Bone marrow (tissue), 2 donors: ENCODE measurements around the gene CRIM1.

Source experiments
- DNase-seq, 2 donors: peaks; one replicate each; lab custom pipeline; 2025; lab: John Stamatoyannopoulos, UW

CRIM1 gene

DNA sequence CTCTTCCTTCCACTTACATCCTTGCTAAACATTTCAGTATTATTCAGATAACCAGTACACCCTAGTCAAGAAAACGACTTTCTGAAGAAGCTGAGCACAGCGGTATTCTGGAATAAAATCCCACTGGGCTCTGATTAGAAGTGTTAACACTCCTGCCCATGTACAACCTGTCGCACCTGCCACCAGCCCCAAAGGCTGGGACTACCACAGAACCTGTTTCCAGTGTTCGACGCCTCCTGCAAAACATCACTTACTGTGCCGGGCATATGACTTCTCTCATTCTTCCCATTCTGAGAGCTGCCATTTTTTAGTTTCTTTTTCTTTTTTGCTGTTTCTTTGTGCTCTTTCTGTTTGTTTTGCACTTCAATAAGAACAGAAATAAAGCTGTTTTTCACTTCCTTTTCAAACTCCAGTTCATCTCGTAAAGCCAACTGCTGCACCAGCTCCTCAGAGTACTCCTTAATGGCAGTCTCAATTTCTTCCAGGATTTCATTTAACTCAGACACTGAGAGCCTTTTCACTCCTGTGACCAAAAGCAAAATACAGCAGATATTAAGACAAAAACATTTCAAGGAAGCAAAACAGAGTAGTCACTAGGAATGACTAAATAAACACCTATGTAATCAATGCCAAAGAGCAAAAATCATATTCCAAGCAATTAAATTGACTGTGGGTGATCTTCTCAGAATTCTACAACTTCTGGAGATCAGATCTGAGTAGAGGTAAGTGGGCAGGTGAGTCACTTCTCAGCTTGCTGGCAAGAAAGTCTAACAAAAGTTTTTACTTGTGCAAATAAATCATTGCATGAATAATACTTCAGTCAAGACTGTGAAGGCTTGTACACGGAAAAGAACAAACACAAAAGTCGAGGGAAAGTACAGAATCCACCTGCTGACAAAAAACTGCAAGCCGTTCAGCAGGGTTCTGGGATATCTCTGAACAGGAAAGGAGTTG lies 223.0 kb downstream of the CRIM1 start:
- DNase-seq: no peak

DNA sequence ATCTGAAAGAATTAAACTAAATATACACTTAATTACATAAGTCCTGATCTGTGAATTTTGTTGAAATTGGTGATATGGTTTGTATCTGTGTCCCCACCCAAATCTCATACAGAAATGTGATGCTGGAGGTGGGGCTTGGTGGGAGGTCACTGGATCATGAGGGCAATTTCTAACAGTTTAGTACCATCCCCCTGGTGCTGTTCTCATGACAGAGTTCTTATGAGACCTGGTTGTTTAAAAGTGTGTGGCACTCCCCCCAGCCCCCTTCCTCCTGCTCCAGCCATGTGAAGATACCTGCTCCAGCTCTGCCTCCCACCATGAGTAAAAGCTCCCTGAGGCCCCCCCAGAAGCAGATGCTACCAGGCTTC lies 223.7 kb downstream of the CRIM1 start:
- DNase-seq: no peak

DNA sequence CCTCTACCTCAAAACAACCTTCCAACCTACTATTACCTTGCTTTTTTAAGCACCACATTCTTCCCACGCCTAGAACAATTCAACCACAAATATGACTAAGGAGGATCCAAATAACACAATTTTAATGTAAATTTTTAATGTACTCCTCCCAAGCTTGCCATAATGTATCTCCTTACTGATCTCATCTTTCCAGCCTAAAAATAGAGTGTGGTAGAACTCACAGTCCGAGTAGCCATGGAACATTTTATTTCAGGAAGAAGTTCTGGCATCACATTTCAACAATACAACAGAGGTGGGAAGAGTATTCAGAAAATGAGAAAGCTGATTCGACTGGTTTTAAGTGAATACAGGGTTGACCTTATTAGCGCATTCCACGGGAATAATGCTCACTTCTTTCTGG lies 227.0 kb downstream of the CRIM1 start:
- DNase-seq: no peak

DNA sequence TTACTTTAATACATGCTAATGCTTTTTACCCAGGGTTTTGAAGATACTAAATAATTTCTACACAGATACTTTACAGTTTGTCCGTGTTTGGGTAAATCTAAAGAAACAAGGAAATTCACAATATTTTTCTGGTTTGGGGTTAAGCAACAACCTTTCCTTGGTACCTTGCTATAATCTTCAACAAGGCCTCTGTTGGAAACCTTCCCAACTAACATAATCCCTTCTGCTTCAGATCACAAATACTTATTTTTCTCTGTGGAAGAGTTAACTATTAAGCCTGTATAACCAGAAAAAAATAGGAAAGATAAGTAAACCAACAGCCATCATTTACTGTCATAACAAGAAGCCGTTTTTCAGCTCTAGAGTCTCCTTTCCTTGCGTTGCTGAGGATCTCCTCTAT lies 227.4 kb downstream of the CRIM1 start:
- no peak for DNase-seq

DNA sequence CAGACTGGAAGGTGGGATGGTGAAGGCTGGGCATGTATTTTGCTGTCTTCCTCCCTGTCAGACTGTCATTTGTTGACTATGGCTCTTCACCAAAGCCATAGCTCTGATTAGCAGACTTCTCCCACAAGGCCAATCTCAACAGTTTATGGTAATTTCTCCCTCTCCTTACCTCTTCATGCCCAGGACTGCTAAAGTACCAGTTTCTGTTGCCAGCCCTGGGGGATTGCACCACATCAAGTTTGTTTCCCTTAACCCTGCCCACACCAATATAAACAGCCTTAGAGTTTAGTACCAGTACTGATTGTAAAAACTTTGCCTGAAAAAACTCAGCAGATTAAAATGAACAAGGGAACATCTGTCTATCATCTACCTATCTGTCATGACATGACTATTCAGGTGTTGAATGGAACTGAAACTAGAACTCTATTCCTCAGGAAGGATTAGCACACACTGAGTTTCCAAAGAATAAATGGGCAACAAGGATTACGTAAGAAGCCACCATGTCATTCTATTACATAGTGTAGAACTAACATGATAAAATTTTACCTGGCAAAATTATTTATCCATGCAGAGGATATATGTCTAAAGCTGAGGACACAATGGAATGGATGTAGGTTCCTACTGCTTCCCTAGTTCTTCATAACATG lies 228.7 kb downstream of the CRIM1 start:
- DNase-seq: no peak

DNA sequence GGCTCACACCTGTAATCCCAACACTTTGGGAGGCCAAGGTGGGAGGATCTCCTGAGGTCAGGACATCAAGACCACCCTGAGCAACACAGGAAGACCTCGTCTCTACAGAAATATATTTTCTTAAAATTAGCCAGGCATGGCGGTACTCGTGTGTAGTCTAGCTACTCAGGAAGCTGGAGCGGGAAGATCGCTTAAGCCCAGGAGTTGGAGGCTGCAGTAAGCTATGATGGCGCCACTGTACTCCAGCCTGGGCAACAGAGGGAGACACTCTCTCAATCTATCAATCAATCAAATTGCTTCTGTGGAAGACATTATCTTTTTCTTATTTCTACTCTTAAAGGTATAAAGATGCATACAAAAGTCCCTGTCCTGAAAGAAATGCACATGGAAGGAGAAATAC lies 231.1 kb downstream of the CRIM1 start:
- no peak for DNase-seq

DNA sequence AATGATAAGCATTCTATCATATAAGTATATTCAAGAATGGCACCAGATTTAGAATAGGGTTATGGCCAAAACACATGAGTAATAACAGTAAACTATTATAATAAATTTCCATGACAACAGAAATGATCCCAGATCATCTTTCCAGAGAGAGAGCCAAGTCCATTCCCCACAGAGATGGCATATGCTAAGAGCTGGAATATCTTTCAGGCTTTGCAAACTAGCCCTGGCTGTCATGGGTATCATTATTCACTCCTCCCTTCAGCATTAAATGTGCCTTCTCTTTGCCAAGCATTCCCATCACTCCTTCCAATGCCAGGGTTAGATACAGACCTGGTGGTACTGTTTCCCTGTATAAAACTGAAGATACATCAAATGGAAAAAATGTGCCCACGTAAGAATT lies 231.5 kb downstream of the CRIM1 start:
- DNase-seq: no peak

DNA sequence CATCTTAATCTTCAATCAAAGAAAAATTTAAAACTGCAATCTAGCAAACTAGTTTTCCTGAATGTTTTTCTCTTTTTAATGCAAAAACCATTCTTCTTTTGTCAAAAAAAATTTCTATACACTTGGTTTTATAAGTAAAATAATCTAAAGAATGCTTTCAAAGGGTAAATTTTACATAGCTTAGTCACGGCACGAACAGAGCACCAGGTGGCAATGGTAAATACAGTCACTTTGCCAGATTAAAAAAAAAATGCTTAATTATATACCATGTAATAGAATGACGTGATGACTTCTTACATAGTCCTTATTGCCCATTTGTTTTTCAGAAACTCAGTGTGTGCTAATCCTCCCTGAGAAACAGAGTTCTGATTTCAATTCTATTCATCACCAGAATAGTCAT lies 232.0 kb downstream of the CRIM1 start:
- DNase-seq: no peak

DNA sequence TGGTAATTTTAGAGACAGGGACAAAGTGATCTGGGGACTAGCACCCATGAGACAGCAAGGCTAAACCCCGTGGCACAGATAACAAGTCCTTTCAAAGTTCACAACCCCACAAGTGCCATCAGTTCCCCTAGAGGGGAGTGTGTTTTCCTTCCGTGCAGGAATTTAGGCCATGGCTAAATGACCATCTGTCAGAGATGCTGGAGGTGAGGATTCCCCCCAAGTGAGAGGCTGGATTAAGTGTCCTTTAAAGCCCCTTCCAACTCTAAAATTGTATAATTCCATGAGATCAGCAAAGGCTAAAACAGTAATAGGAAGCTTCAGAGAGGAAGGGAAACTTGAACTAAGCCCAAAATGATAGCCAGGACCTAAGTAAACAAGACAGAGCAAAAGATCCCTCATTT lies 233.7 kb downstream of the CRIM1 start:
- no peak for DNase-seq

DNA sequence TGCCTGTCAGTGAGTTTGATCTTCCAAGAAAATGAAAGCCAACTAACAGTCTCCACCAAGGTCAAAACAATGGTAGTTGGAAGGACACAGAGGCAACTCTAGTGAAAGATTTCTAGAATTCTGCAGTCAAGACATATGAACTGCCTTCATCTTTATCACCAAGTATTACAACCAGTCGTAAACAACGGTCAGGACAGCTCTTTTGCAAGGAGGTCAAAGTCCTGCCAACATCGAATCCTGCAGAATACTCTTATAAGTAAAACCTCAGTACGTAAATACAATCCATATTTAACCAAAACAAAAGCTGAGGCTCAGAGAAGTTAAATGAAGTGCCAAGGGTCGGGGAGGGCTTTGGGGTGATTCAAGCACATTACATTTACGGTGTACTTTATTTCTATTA lies 239.3 kb downstream of the CRIM1 start:
- no peak for DNase-seq

DNA sequence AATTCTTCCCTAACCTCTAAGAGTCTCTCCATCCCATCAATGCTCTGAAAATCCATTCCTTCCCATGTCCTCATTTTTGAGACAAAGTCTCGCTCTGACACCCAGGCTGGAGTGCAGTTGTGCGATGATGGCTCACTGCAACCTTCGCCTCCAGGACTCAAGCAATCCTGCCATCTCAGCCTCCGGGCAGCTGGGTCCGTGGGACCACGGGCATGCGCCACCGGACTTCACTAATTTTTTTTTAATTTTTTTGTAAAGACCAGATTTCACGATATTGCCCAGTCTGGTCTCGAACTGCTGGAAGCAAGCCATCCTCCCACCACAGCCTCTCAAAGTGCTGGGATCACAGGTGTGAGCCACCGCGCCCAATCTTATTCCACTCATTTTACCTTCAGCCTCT lies 240.8 kb downstream of the CRIM1 start:
- no peak for DNase-seq

DNA sequence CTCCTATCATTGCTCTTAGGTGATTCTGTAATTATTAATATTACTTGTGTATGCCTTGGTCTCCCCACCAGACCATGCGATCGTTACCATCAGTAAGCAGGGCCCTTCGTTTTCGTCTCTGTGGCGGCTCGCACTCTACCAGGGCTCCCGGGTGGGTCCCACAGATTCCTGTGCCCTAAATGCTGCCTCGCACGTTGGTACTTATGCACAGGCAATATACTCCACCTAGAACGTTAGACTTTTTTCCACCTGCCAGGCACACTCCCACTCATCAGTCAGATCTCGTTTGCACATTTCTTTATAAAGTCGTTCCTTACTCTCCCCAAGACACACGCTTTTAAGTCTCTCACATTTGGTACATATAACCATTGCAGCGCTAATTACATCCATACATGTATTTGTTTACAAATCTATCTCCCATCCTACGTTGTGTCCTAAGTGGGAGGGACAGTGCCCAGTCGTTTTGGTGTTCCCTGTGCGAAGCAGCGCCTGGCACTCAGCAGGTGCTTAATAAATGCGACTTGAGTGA lies 241.5 kb downstream of the CRIM1 start:
- no peak for DNase-seq

DNA sequence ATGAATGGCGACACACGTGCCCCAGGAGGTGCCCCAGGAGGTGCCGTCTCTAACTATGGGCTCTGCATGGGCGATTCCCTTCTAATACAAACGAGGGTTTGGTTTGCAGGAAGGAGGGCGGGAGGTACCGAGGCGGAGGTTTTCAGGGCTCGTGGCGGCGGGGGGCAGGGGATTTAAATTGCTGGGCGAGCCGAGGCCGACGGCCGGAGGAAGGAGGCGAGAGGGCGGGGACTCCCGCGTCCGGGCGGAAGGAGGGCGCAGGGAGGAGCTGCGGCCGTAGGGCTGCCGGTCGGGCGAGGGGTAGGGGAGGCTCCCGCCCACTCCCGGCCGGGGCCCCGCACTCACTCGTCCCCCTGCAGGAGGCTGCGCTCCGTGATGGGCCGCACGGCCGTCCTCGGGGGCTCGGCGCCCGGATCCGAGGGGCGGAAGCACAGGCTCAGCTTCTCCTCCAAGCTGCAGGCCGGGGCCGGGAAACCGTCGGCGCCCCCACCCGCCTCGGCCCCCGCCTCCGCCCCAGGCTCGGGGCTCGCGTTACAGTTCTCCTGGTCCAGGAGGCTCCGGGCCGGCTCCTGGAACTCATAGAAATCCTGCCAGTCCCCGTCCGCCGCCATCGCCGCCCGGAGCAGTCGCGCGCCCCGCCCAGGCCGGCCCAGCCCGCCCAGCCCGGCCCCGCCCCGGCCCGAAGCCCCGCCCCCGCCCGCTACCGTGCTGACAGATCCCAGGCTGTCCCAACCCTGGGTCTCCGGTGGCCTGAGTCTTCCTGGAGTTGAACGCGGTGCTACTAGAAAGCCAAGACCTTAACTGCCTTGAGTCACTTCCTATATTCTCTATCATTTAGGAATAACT lies 242.2 kb downstream of the CRIM1 start, which contains the start of gene FEZ2:
Gene FEZ2 (minus strand): TSS at position 637 of the 846 bp plus-strand sequence. CDS start 26 bp downstream, at position 611.
- DNase-seq: peak; percentile 40 to 68
